Measurements from ENCODE around the gene TPRG1L. TPM values are rescaled to one million over a fixed set of nuclear protein-coding genes. Genes with fewer than 3 reads are reported as not detected.

Gene TPRG1L
- total RNA-seq, 2 donors from 2014 or later, result 8.6 to 24.4 TPM

DNA sequence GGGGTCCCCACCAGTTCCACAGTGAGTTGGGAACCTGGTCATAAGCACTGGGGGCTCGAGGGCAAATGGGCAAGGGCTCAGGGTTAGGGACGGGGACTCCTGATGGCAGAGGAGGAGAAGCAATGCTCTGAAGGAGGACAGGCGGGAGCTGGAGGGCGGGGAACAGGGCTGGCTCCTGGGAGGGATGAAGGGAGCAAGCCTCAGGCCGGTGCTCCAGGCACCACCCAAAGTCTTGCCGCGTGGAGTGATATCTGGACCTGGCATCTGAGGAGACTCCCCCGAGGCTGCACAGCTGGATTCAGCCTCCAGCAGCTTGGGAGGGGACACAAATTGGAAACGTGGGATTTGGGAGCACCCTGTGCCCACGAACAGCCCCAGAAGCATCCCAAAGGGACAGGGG is 24.5 kb upstream of the TPRG1L start:
- no peak for ATAC-seq
- WGBS, 2 donors, result 68 to 72% methylated on average over 10 of the region's 10 CpGs
- intact Hi-C loops (cut with DNase I), result no loop called here

DNA sequence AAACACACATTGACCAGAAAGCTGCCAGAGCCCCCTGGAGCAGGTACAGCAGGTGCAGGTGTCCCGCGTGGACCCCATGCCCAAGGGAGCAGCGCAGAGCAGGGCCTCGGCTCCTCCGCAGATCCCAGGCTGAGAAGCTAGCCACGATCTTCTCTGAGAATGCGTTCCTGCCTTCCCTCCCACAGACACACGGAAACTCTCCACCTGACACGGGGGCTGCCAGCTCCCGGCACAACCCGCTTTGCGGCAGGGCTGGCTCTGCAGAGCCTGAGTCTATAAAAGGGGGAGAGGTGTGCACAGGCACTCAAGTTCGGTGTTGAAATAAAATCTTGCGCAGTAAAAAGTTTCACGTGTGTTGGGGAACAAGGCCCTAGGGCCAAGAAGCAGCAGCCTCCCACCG is 23.1 kb upstream of the TPRG1L start:
- intact Hi-C loops (cut with DNase I), result no loop called here
- no peak for DNase-seq
- Histone ChIP-seq H3K9me3 (peaks cover 0 to 5% (median 0%) of the 10 kb centered on the region in 3 donors), H3K36me3 (replicated peaks in 1 of 2; ENCODE audit: insufficient read depth in 1 of 2, low read depth in 2 of 2) (no peaks in the 10 kb centered on the region), H3K27ac (no peak overlapping the region), H3K4me3 (no peak overlapping the region), H3K27me3 (no peaks in the 10 kb centered on the region), H3K4me1 (peaks cover 12% of the 10 kb centered on the region)
- WGBS, 2 donors, result 59 to 64% methylated on average over 15 to 16 of the region's 16 CpGs
- no peak for ATAC-seq
- TF ChIP-seq, protein P1, sequence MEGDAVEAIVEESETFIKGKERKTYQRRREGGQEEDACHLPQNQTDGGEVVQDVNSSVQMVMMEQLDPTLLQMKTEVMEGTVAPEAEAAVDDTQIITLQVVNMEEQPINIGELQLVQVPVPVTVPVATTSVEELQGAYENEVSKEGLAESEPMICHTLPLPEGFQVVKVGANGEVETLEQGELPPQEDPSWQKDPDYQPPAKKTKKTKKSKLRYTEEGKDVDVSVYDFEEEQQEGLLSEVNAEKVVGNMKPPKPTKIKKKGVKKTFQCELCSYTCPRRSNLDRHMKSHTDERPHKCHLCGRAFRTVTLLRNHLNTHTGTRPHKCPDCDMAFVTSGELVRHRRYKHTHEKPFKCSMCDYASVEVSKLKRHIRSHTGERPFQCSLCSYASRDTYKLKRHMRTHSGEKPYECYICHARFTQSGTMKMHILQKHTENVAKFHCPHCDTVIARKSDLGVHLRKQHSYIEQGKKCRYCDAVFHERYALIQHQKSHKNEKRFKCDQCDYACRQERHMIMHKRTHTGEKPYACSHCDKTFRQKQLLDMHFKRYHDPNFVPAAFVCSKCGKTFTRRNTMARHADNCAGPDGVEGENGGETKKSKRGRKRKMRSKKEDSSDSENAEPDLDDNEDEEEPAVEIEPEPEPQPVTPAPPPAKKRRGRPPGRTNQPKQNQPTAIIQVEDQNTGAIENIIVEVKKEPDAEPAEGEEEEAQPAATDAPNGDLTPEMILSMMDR (IDR thresholded peaks at IDR 0.05), result no peak
- TF ChIP-seq POLR2A (IDR thresholded peaks at IDR 0.05), result no peak

More for the DNA sequence above, 24.5 kb upstream of the TPRG1L start:
- Histone ChIP-seq H3K9me3 (peaks cover 0 to 5% (median 0%) of the 10 kb centered on the region in 3 donors), H3K27ac (no peak overlapping the region), H3K27me3 (no peaks in the 10 kb centered on the region), H3K36me3 (replicated peaks in 1 of 2; ENCODE audit: insufficient read depth in 1 of 2, low read depth in 2 of 2) (no peaks in the 10 kb centered on the region), H3K4me3 (no peak overlapping the region), H3K4me1 (peaks cover 12% of the 10 kb centered on the region)
- TF ChIP-seq, protein P1 (IDR thresholded peaks at IDR 0.05), result no peak
- TF ChIP-seq POLR2A (IDR thresholded peaks at IDR 0.05), result no peak
- no peak for DNase-seq

DNA sequence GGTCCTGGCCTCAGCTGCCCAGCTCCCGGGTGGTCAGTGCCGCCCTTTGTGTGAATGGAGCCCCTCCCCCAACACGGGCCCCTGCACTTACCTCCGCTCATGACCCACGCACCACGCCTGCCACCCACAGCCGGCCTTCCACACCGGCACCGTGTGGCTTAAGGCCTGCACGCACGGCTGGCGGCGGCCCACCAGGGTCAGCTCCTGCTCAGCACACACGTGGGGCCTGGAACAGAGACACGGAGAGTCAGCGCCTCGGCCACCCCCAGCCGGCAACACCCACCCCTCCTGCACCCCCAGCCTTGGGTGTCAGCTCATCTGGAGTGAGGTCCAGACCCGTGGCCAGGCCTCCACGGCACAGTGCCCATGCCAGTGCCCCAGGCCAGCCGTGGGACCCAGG is 22.4 kb upstream of the TPRG1L start:
- Histone ChIP-seq H3K4me1 (peaks cover 12% of the 10 kb centered on the region), H3K27me3 (no peaks in the 10 kb centered on the region), H3K9me3 (peaks cover 0 to 5% (median 0%) of the 10 kb centered on the region in 3 donors), H3K27ac (no peak overlapping the region), H3K36me3 (replicated peaks in 1 of 2; ENCODE audit: insufficient read depth in 1 of 2, low read depth in 2 of 2) (no peaks in the 10 kb centered on the region), H3K4me3 (no peak overlapping the region)
- intact Hi-C loops (cut with DNase I), result no loop called here
- no peak for DNase-seq
- ATAC-seq, result no peak
- TF ChIP-seq POLR2A (IDR thresholded peaks at IDR 0.05), result no peak
- TF ChIP-seq, protein P1 (IDR thresholded peaks at IDR 0.05), result no peak
- 75 to 80% methylated on average over 3 to 21 of the region's 21 CpGs for WGBS, 2 donors

DNA sequence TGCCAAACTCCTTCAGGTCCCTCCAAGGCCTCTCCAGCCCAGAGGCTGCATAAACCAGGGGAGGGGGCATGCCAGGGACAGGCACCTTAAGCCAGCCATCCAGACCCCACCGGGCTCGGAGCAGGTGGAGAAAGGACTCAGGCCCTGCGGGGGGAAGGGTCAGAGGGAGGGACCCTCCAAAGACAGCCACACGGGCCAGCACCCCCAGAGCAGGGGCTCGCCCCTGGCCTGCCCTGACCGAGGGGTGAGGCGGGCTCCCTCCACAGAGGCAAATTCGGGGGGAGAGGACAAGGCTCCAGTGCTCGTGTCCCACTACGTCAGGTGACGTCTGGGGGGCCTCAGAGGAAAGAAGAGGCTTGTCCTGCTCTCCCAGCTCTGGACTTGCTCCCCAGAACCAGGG is 21.7 kb upstream of the TPRG1L start:
- H3K4me1 ChIP-seq, result peaks cover 7% of the 10 kb centered on the region
- no peak overlapping the region for H3K27ac ChIP-seq
- DNase-seq (no peak), ATAC-seq (no peak)
- TF ChIP-seq POLR2A (IDR thresholded peaks at IDR 0.05), result no peak
- TF ChIP-seq, protein P1 (IDR thresholded peaks at IDR 0.05), result no peak
- no peaks in the 10 kb centered on the region for H3K36me3 ChIP-seq (replicated peaks in 1 of 2; ENCODE audit: insufficient read depth in 1 of 2, low read depth in 2 of 2)
- no peaks in the 10 kb centered on the region for H3K27me3 ChIP-seq
- intact Hi-C loops (cut with DNase I), result no loop called here
- H3K9me3 ChIP-seq, result peaks cover 0 to 5% (median 0%) of the 10 kb centered on the region in 3 donors
- 67 to 80% methylated on average over 1 to 8 of the region's 11 CpGs for WGBS, 2 donors
- H3K4me3 ChIP-seq, result no peak overlapping the region

Data from body of pancreas (tissue), 4 donors.